HepG2 (cell line): Measurements from ENCODE around the gene CEP89.

Source experiments
- MXI1 ChIP-seq: IDR thresholded peaks from 3 replicates; pipeline ENCODE4 v1.6.1; 2012; ENCODE audit warnings: low read depth, low read length, inconsistent platforms, borderline replicate concordance
- NFATC3 ChIP-seq: sonication (generic); formaldehyde crosslinking; IDR thresholded peaks from 2 replicates; pipeline ENCODE4 v1.5.1; 2020; ENCODE audit warnings: mild to moderate bottlenecking, missing genetic modification reagents
- ZNF468 ChIP-seq: sonication (generic); formaldehyde crosslinking; IDR thresholded peaks from 2 replicates; pipeline ENCODE4 v1.8.0; 2022; ENCODE audit warnings: mild to moderate bottlenecking, moderate library complexity, missing genetic modification reagents
- TF ChIP-seq, protein P1 (sequence below): sonication (generic); formaldehyde crosslinking; IDR thresholded peaks from 2 replicates; pipeline ENCODE4; 2020; ENCODE audit warnings: missing genetic modification reagents, mild to moderate bottlenecking, borderline replicate concordance
- TF ChIP-seq, protein P2 (sequence below): sonication (generic); formaldehyde crosslinking; IDR thresholded peaks from 2 replicates; pipeline ENCODE4 v1.4.0; 2020; ENCODE audit warnings: missing genetic modification reagents, mild to moderate bottlenecking, borderline replicate concordance

DNA sequence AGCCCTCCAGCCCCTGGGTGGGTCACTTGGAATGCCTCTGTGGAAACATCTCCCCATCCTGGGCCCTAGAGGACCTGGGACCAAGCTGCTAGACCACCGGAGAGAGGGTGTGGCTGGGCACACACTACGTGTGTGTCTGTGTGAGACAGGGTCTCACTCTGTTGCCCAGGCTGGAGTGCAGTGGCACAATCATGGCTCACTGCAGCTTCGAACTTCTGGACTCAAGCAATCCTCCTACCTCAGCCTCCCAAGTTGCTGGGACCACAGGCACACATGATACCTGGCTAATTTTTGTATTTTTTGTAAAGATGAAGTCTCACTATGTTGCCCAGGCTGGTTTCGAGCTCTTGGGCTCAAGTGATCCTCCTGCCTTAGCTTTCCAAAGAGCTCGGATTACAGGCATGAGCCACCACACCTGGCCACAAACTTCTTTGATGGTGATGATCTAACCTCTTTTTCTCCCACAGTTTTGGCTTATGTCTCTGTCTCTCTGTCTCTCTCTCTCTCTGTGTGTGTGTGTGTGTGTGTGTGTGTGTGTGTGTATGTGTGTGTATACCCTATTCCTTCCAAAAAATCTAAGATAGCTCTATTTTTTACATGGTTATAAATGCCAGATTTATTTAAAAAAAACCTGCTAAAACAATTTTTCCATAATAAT is 70.1 kb downstream of the CEP89 start:
- no peak for TF ChIP-seq MXI1
- TF ChIP-seq ZNF468 = no peak
- TF ChIP-seq, protein P1, sequence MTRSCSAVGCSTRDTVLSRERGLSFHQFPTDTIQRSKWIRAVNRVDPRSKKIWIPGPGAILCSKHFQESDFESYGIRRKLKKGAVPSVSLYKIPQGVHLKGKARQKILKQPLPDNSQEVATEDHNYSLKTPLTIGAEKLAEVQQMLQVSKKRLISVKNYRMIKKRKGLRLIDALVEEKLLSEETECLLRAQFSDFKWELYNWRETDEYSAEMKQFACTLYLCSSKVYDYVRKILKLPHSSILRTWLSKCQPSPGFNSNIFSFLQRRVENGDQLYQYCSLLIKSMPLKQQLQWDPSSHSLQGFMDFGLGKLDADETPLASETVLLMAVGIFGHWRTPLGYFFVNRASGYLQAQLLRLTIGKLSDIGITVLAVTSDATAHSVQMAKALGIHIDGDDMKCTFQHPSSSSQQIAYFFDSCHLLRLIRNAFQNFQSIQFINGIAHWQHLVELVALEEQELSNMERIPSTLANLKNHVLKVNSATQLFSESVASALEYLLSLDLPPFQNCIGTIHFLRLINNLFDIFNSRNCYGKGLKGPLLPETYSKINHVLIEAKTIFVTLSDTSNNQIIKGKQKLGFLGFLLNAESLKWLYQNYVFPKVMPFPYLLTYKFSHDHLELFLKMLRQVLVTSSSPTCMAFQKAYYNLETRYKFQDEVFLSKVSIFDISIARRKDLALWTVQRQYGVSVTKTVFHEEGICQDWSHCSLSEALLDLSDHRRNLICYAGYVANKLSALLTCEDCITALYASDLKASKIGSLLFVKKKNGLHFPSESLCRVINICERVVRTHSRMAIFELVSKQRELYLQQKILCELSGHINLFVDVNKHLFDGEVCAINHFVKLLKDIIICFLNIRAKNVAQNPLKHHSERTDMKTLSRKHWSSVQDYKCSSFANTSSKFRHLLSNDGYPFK = no peak
- TF ChIP-seq, protein P2, sequence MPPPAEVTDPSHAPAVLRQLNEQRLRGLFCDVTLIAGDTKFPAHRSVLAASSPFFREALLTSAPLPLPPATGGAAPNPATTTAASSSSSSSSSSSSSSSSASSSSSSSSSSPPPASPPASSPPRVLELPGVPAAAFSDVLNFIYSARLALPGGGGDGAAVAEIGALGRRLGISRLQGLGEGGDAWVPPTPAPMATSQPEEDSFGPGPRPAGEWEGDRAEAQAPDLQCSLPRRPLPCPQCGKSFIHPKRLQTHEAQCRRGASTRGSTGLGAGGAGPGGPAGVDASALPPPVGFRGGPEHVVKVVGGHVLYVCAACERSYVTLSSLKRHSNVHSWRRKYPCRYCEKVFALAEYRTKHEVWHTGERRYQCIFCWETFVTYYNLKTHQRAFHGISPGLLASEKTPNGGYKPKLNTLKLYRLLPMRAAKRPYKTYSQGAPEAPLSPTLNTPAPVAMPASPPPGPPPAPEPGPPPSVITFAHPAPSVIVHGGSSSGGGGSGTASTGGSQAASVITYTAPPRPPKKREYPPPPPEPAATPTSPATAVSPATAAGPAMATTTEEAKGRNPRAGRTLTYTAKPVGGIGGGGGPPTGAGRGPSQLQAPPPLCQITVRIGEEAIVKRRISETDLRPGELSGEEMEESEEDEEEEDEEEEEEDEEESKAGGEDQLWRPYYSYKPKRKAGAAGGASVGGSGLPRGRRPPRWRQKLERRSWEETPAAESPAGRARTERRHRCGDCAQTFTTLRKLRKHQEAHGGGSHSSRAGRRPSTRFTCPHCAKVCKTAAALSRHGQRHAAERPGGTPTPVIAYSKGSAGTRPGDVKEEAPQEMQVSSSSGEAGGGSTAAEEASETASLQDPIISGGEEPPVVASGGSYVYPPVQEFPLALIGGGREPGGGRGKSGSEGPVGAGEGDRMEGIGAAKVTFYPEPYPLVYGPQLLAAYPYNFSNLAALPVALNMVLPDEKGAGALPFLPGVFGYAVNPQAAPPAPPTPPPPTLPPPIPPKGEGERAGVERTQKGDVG (CRISPR knock-in tag) = no peak
- TF ChIP-seq NFATC3 (CRISPR knock-in tag) = no peak
